GM18505 (cell line): ENCODE results near the gene LACC1.

Source experiments
- ATAC-seq: cut with Tn5 transposase; IDR thresholded peaks from one replicate; pipeline ENCODE4 v1.9.1; 2021; ENCODE audit not compliant: unreplicated experiment
- POLR2A ChIP-seq: IDR thresholded peaks from 4 replicates; pipeline ENCODE4 v1.6.1; 2011; ENCODE audit warnings: borderline replicate concordance; ENCODE audit not compliant: insufficient read depth, insufficient read length; ENCODE audit errors: extremely low read depth

Gene LACC1

GRCh38 chr13:43879755-43880181 is at the start of gene LACC1:
Gene LACC1, plus strand, starts transcription at chr13:43879904. Its CDS starts 1,082 bp downstream, at chr13:43880986.
- peak; percentile 36 for ATAC-seq
- no peak for TF ChIP-seq POLR2A

GRCh38 chr13:43830497-43830881 is 49.2 kb upstream of the LACC1 start:
- ATAC-seq: no peak

DNA sequence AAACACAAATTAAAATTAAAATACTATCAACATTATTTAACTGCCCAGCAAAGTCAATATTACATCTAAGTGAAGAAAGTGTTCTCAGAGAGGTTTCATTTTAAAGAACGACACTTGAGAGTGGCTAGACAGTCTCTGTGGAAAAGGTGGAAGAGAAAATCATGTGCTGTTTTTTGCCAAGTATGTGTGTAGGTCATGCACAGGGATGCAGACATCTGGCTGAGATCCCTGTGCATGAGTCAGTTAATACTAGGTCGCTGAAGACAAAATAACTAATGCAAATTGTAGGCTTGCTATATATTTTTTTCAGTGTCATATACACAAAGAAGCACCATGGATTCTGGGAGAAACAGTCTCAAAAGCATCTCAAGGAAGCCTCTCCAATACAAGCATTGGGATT is 48.6 kb upstream of the LACC1 start:
- TF ChIP-seq POLR2A: no peak
- ATAC-seq: no peak

More at GRCh38 chr13:43830497-43830881, 49.2 kb upstream of the LACC1 start:
- TF ChIP-seq POLR2A: no peak

GRCh38 chr13:43835701-43836100 is 44.0 kb upstream of the LACC1 start:
- TF ChIP-seq POLR2A: no peak
- no peak for ATAC-seq

GRCh38 chr13:43838909-43839308 is 40.8 kb upstream of the LACC1 start:
- TF ChIP-seq POLR2A: no peak
- ATAC-seq: no peak

- TF ChIP-seq POLR2A: no peak
- ATAC-seq: no peak
Observed at GRCh38 chr13:43846496-43847158, 33.1 kb upstream of the LACC1 start.

- TF ChIP-seq POLR2A: no peak
- no peak for ATAC-seq
Observed at GRCh38 chr13:43848001-43848649, 31.6 kb upstream of the LACC1 start.

DNA sequence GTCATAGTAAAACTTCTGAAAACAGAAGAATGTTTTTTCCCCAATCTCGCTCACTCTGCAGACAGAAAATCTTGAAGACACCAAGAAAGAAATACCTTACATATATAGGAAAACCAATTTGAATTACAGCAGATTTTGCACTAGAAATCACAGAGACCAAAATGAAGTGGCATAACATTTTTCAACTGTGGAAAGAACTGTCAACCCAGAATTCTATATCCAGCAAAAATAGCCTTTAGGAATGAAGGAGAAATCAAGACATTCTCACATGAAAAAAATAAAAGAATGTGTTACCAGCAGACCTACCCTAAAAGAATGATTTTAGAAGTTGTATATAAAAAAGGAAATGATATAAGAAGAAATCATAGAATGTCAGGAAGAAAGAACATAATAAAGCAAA is 28.8 kb upstream of the LACC1 start:
- no peak for ATAC-seq
- TF ChIP-seq POLR2A: no peak

DNA sequence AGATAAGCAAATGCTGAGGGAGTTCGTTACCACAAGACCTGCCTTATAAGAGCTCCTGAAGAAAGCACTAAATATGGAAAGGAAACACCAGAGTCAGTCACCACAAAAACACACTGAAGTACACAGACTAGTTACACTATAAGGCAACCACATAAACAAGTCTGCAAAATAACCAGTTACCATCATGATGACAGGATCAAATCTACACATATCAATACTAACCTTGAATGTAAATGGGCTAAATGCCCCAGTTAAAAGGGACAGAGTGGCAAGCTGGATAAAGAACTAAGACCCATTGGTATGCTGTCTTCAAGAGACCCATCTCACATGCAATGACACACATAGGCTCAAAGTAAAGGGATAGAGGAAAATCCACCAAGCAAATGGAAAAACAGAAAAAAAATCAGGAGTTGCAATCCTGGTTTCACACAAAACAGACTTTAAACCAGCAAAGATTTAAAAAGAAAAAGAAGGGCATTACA is 26.7 kb upstream of the LACC1 start:
- ATAC-seq: no peak
- no peak for TF ChIP-seq POLR2A

- ATAC-seq: no peak
- TF ChIP-seq POLR2A: no peak
Observed at GRCh38 chr13:43861863-43862262, 17.8 kb upstream of the LACC1 start.

DNA sequence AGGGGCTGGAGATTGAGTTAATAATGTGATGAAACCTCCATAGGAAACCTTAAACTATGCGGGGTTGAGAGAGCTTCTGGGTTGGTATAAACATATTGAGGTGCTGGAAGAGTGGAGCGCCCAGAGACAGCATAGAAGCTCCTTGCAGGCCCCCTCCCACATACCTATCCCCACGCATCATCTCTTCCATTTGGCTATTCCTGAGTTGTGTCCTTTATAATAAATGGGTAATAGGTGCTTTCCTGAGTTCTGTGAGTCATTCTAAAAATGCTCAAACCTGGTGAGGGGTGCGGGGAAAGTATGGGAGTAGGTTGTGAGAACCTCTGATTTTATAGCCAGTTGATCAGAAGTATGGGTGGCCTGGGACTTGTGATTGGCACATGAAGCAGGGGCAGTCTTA is 14.8 kb upstream of the LACC1 start:
- no peak for TF ChIP-seq POLR2A
- no peak for ATAC-seq

GRCh38 chr13:43865892-43866291 is 13.8 kb upstream of the LACC1 start:
- no peak for TF ChIP-seq POLR2A
- ATAC-seq: no peak

GRCh38 chr13:43872181-43872580 is 7.5 kb upstream of the LACC1 start:
- no peak for ATAC-seq
- TF ChIP-seq POLR2A: no peak

DNA sequence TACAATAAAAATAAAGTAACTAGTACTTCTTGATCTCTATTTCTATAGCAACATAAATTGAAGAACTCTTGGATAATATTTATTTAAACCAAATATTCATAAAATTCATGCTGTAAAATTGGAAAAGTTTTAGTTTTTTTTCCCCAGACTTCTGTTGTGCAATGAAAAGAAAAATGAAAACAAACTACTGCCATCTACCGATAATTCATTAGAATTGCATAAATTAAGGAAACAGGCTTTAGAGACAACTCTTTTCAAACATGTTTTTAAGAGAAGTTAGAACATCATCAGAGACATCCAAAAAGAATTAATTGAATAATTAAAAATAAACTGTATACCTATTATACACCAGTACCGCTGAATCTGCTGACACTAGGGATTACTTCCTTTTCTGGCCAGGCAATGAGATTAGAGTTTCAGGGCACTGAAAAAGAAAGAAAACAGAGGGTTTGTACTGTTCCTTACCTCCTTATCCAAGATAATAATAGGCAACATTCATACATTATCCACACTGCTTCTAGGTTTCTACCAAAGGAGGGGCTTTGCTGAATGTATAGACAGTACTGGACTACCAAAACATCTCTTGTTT is 5.1 kb upstream of the LACC1 start:
- no peak for TF ChIP-seq POLR2A
- no peak for ATAC-seq
